Left lung (tissue), 10 donors: ENCODE measurements around the gene COX11. TPM values are rescaled to one million over a fixed set of nuclear protein-coding genes. Genes with fewer than 3 reads are reported as not detected.

Source experiments
- ATAC-seq: fragments of 200-7000 bp; cut with Tn5 transposase; one replicate; pipeline ENCODE4 v1.9.1; 2020; ENCODE audit warnings: moderate library complexity
- DNase-seq, 4 donors: peaks; one replicate each; pipeline ENCODE4 v3.0.0-alpha.2; 2013 to 2020
- H3K27ac ChIP-seq, 2 donors: fragments of 200-600 bp; sonication (generic) in 1 of 2; one replicate each; pipeline versions ENCODE4 v1.5.0 to v1.8.0; 2020 to 2021
- H3K27me3 ChIP-seq, 2 donors: fragments of 200-600 bp; sonication (generic) in 1 of 2; one replicate each; pipeline versions ENCODE4 v1.5.0 to v1.8.0; 2020 to 2021
- H3K36me3 ChIP-seq, 2 donors: fragments of 200-600 bp; sonication (generic) in 1 of 2; one replicate each; pipeline versions ENCODE4 v1.5.0 to v1.8.0; 2020 to 2021
- H3K4me1 ChIP-seq, 2 donors: fragments of 200-600 bp; one replicate each; pipeline ENCODE4 v1.8.0; 2021
- H3K4me3 ChIP-seq, 2 donors: fragments of 200-600 bp; sonication (generic) in 1 of 2; one replicate each; pipeline versions ENCODE4 v1.5.0 to v1.8.0; 2020 to 2021; ENCODE audit warnings: mild to moderate bottlenecking in 1 of 2
- H3K9me3 ChIP-seq, 2 donors: fragments of 200-600 bp; sonication (generic) in 1 of 2; one replicate each; pipeline versions ENCODE4 v1.5.0 to v1.8.0; 2020 to 2021
- CTCF ChIP-seq, 2 donors: fragments of 200-600 bp; sonication (generic) in 1 of 2; IDR thresholded peaks; one replicate each; pipeline versions ENCODE4 v1.5.0 to v1.8.0; 2021; ENCODE audit warnings: antibody characterized with exemption in 2 of 2
- intact Hi-C, 2 donors: fragments of 100-400 bp; cut with DNase I; formaldehyde crosslinking; loops; one replicate each; pipeline versions ENCODE4 v1.11.2 to v1.14.2; 2022
- polyA plus RNA-seq, 6 donors: library from polyadenylated mRNA; unstranded; fragments of 120-200 nt; gene quantifications; one replicate each; pipeline ENCODE4 v1.2.1, GENCODE V29; 2013; ENCODE audit not compliant: insufficient read length in 6 of 6
- total RNA-seq, 2 donors: library from RNA; stranded (reverse); fragmentation: NEBNext Ultra II Directional; extraction: Animal tissue kit (Norgen Biotek cat#: 25700); gene quantifications; one replicate each; pipeline ENCODE4 v1.2.1, GENCODE V29; 2021
- donor health status: DM: no; HTN: yes; CAD: no.
- donor health status: DM: no; HTN: no; CAD: no.

The COX11 gene
- total and polyA plus RNA-seq, 8 donors = 39.0 to 99.4 (median 86.2) TPM

- no peak for TF ChIP-seq CTCF (IDR thresholded peaks at IDR 0.05)
Measured at GRCh38 chr17:54951286-54951685, 17.2 kb downstream of the COX11 start.

GRCh38 chr17:54950116-54950515 lies 18.3 kb downstream of the COX11 start:
- ATAC-seq (no peak), DNase-seq (no peak)
- intact Hi-C loops = no loop called here
- Histone ChIP-seq H3K36me3 (peaks cover 0 to 16% of the 10 kb centered on the region in 2 donors), H3K4me3 (no peak overlapping the region), H3K27me3 (no peaks in the 10 kb centered on the region), H3K4me1 (no peaks in the 10 kb centered on the region), H3K9me3 (no peaks in the 10 kb centered on the region), H3K27ac (no peak overlapping the region)
- no peak for TF ChIP-seq CTCF (IDR thresholded peaks at IDR 0.05)

More at GRCh38 chr17:54951286-54951685, 17.2 kb downstream of the COX11 start:
- no peaks in the 10 kb centered on the region for H3K9me3 ChIP-seq
- DNase-seq (no peak), ATAC-seq (no peak)
- no peak overlapping the region for H3K4me3 ChIP-seq
- intact Hi-C loops = no loop called here
- no peaks in the 10 kb centered on the region for H3K4me1 ChIP-seq
- H3K36me3 ChIP-seq = peaks cover 0 to 18% of the 10 kb centered on the region in 2 donors
- no peak overlapping the region for H3K27ac ChIP-seq
- no peaks in the 10 kb centered on the region for H3K27me3 ChIP-seq

- H3K4me1 ChIP-seq = no peaks in the 10 kb centered on the region
- no peaks in the 10 kb centered on the region for H3K27me3 ChIP-seq
- H3K36me3 ChIP-seq = peaks cover 0 to 8% of the 10 kb centered on the region in 2 donors
- no peak overlapping the region for H3K4me3 ChIP-seq
- TF ChIP-seq CTCF (IDR thresholded peaks at IDR 0.05) = no peak
- intact Hi-C loops = no loop called here
- ATAC-seq = peak; percentile 78
- no peaks in the 10 kb centered on the region for H3K9me3 ChIP-seq
- no peak overlapping the region for H3K27ac ChIP-seq
- no peak for DNase-seq
Measured at GRCh38 chr17:54948380-54948779, 20.1 kb downstream of the COX11 start.

- TF ChIP-seq CTCF (IDR thresholded peaks at IDR 0.05) = no peak
- H3K4me3 ChIP-seq = no peak overlapping the region
- no peak overlapping the region for H3K27ac ChIP-seq
- no peaks in the 10 kb centered on the region for H3K36me3 ChIP-seq
- DNase-seq (no peak), ATAC-seq (no peak)
- H3K9me3 ChIP-seq = no peaks in the 10 kb centered on the region
- intact Hi-C loops = no loop called here
- no peaks in the 10 kb centered on the region for H3K27me3 ChIP-seq
- H3K4me1 ChIP-seq = no peaks in the 10 kb centered on the region
Measured at GRCh38 chr17:54947396-54947795, 21.1 kb downstream of the COX11 start.

GRCh38 chr17:54945671-54946070 lies 22.8 kb downstream of the COX11 start:
- TF ChIP-seq CTCF (IDR thresholded peaks at IDR 0.05) = no peak
- intact Hi-C loops = no loop called here
- Histone ChIP-seq H3K4me3 (no peak overlapping the region), H3K36me3 (no peaks in the 10 kb centered on the region), H3K4me1 (no peaks in the 10 kb centered on the region), H3K27ac (no peak overlapping the region), H3K27me3 (no peaks in the 10 kb centered on the region), H3K9me3 (no peaks in the 10 kb centered on the region)
- ATAC-seq = no peak
- no peak for DNase-seq
